IMR-90 (cell line): Measurements from ENCODE around the gene KRABD2.

Experiments
- ATAC-seq: fragments of 200-7000 bp; cut with Tn5 transposase; 2 replicates; pipeline ENCODE4 v1.9.1; 2020; ENCODE audit warnings: low read depth, mild to moderate bottlenecking, moderate library complexity
- BruUV-seq: library from RNA; stranded (reverse); fragments of 400-500 nt; replicated peaks from 2 replicates; lab custom pipeline; 2021; lab: Mats Ljungman, UMichigan
- CTCF ChIA-PET: fragments of 300-600 bp; formaldehyde crosslinking; extraction: SDS; loops from one replicate; lab custom pipeline; 2021; ENCODE audit warnings: antibody characterized with exemption; lab: Yijun Ruan, JAX
- POLR2A ChIA-PET: fragments of 300-600 bp; sonication (Branson Sonifier 250); formaldehyde crosslinking; loops from one replicate; lab custom pipeline; 2022; ENCODE audit warnings: antibody characterized with exemption; ENCODE audit not compliant: unreplicated experiment; lab: Charles Lee
- DNase-seq: peaks from one replicate; pipeline ENCODE4 v3.0.0; 2013
- H2AFZ ChIP-seq: replicated peaks from 2 replicates; pipeline ENCODE3; 2013; ENCODE audit warnings: low read length, mild to moderate bottlenecking; ENCODE audit not compliant: poor library complexity
- H2AK5ac ChIP-seq: 2 replicates; pipeline ENCODE4 v1.6.1; 2013; ENCODE audit warnings: low read depth, low read length, inconsistent platforms
- H2AK9ac ChIP-seq: replicated peaks from 2 replicates; pipeline ENCODE3; 2013; ENCODE audit warnings: mild to moderate bottlenecking, low read depth, low read length, moderate library complexity; ENCODE audit not compliant: poor library complexity
- H2BK120ac ChIP-seq: 2 replicates; pipeline ENCODE4 v1.6.1; 2013; ENCODE audit warnings: low read depth, low read length, inconsistent platforms
- H2BK15ac ChIP-seq: 3 replicates; pipeline ENCODE4 v1.6.1; 2013; ENCODE audit warnings: low read depth, low read length, inconsistent platforms
- H2BK20ac ChIP-seq: 2 replicates; pipeline ENCODE4 v1.6.1; 2013; ENCODE audit warnings: low read depth, mild to moderate bottlenecking, inconsistent platforms, low read length, moderate library complexity
- H2BK5ac ChIP-seq: 2 replicates; pipeline ENCODE4 v1.6.1; 2013; ENCODE audit warnings: mild to moderate bottlenecking, low read depth, low read length, inconsistent platforms; ENCODE audit not compliant: poor library complexity, severe bottlenecking
- H3K14ac ChIP-seq: replicated peaks from 2 replicates; pipeline ENCODE4 v1.6.1; 2013; ENCODE audit warnings: low read depth, low read length, inconsistent platforms
- H3K18ac ChIP-seq: 2 replicates; pipeline ENCODE4 v1.6.1; 2013; ENCODE audit warnings: low read depth, low read length, control low read depth
- H3K23ac ChIP-seq: 2 replicates; pipeline ENCODE4 v1.6.1; 2013; ENCODE audit warnings: low read depth, low read length, inconsistent platforms
- H3K27ac ChIP-seq: 2 replicates; pipeline ENCODE4 v1.5.1; 2013; ENCODE audit warnings: mild to moderate bottlenecking, control low read depth, low read length; ENCODE audit not compliant: insufficient read depth
- H3K27me3 ChIP-seq: 2 replicates; pipeline ENCODE4 v1.6.1; 2013; ENCODE audit warnings: low read length; ENCODE audit not compliant: control insufficient read depth, insufficient read depth
- H3K36me3 ChIP-seq: 2 replicates; pipeline ENCODE4 v1.6.1; 2013; ENCODE audit warnings: low read length, mixed read lengths; ENCODE audit not compliant: control insufficient read depth, insufficient read depth
- H3K4ac ChIP-seq: 2 replicates; pipeline ENCODE4 v1.6.1; 2013; ENCODE audit warnings: low read depth, low read length, inconsistent platforms
- H3K4me1 ChIP-seq: 2 replicates; pipeline ENCODE4 v1.6.1; 2013; ENCODE audit warnings: low read length, mixed read lengths; ENCODE audit not compliant: control insufficient read depth, insufficient read depth
- H3K4me2 ChIP-seq: 2 replicates; pipeline ENCODE4 v1.6.1; 2013; ENCODE audit warnings: low read depth, mild to moderate bottlenecking, control low read depth, low read length, moderate library complexity
- H3K4me3 ChIP-seq: 2 replicates; pipeline ENCODE4 v1.5.1; 2013; ENCODE audit warnings: low read depth, mild to moderate bottlenecking, control low read depth, low read length, moderate library complexity; ENCODE audit not compliant: insufficient read depth
- H3K56ac ChIP-seq: 2 replicates; pipeline ENCODE4 v1.6.1; 2013; ENCODE audit warnings: low read length, inconsistent platforms; ENCODE audit not compliant: insufficient read depth; ENCODE audit errors: extremely low read depth
- H3K79me1 ChIP-seq, 2 experiments: 2 replicates each; pipeline ENCODE4 v1.6.1; 2013; ENCODE audit warnings: low read length in 2 of 2, inconsistent platforms in 1 of 2, low read depth in 1 of 2
- H3K9ac ChIP-seq: 2 replicates; pipeline ENCODE4 v1.6.1; 2013; ENCODE audit warnings: low read depth, low read length, control low read depth
- H3K9me1 ChIP-seq: 2 replicates; pipeline ENCODE4 v1.6.1; 2013; ENCODE audit warnings: low read length, inconsistent platforms; ENCODE audit not compliant: insufficient read depth
- H3K9me3 ChIP-seq: 2 replicates; pipeline ENCODE4 v1.6.1; 2013; ENCODE audit warnings: low read length; ENCODE audit not compliant: control insufficient read depth, insufficient read depth
- H4K20me1 ChIP-seq: 2 replicates; pipeline ENCODE4 v1.6.1; 2013; ENCODE audit warnings: low read length, inconsistent platforms; ENCODE audit not compliant: insufficient read depth
- H4K5ac ChIP-seq: 2 replicates; pipeline ENCODE4 v1.6.1; 2013; ENCODE audit warnings: mild to moderate bottlenecking, low read depth, low read length, control low read depth
- H4K8ac ChIP-seq, 2 experiments: 2 replicates each; pipeline ENCODE4 v1.6.1; 2013; ENCODE audit warnings: low read depth in 2 of 2, low read length in 2 of 2, control low read depth in 1 of 2, inconsistent platforms in 1 of 2
- H4K91ac ChIP-seq: 2 replicates; pipeline ENCODE4 v1.6.1; 2013; ENCODE audit warnings: low read depth, low read length, inconsistent platforms; ENCODE audit not compliant: insufficient read depth
- MAZ ChIP-seq: IDR thresholded peaks from 2 replicates; pipeline ENCODE4 v1.6.1; 2012; ENCODE audit warnings: low read depth, mild to moderate bottlenecking, low read length, improper control_type of control experiment, moderate library complexity, borderline replicate concordance
- WGBS, 2 experiments: methylation state at CpG; one replicate each; pipeline versions ENCODE4 v1.1.5 to v1.1.7; 2013; ENCODE audit warnings: missing lambda C conversion rate in 2 of 2; ENCODE audit not compliant: insufficient read length in 1 of 2; ENCODE audit errors: extremely low coverage in 2 of 2; 5-methylcytosine and 5-hydroxymethylcytosine counted together
- dilution Hi-C: fragments of 300-500 bp; cut with HindIII; formaldehyde crosslinking; loops from one replicate; pipeline ENCODE4 v1.14.3; 2018; ENCODE audit warnings: low sequenced_read_pairs; ENCODE audit not compliant: unreplicated experiment
- in situ Hi-C: fragments of 300-500 bp; cut with MboI; formaldehyde crosslinking; loops from 3 replicates; pipeline ENCODE4 v1.14.3; 2019; ENCODE audit warnings: low sequenced_read_pairs, inconsistent platforms, mixed read lengths
- intact Hi-C: fragments of 100-400 bp; cut with micrococcal nuclease; formaldehyde crosslinking; loops from 2 replicates; pipeline ENCODE4 v1.10.0; 2022

The KRABD2 gene

GRCh38 chr17:8345052-8345690, 31.3 kb downstream of the KRABD2 start:
- H3K27ac ChIP-seq: no peak overlapping the region
- dilution Hi-C loops (no loop called here), intact Hi-C loops (no loop called here), in situ Hi-C loops (no loop called here)
- no peak for ATAC-seq
- ChIA-PET POLR2A (no interaction called here), CTCF (interaction anchor here (0.6 kb wide), 1 partner anchor 10 kb away, joined by 4 read pairs; no protein-coding TSS in a partner anchor)
- H3K9ac ChIP-seq: no peak overlapping the region
- TF ChIP-seq MAZ: no peak
- no peak overlapping the region for H2BK5ac ChIP-seq
- no peak overlapping the region for H3K4me2 ChIP-seq
- H3K4me3 ChIP-seq: no peak overlapping the region
- no peak overlapping the region for H2AK9ac ChIP-seq
- H3K14ac ChIP-seq: no peak overlapping the region
- H4K91ac ChIP-seq: no peak overlapping the region
- H4K20me1 ChIP-seq: no peaks in the 10 kb centered on the region
- H4K8ac ChIP-seq: no peak overlapping the region
- no peak overlapping the region for H2BK20ac ChIP-seq
- no peak overlapping the region for H3K56ac ChIP-seq
- no peak overlapping the region for H4K5ac ChIP-seq
- no peaks in the 10 kb centered on the region; the same call in 1 of the 2 replicates for H3K9me3 ChIP-seq
- peaks cover 22% of the 10 kb centered on the region for H3K27me3 ChIP-seq
- no peak for DNase-seq
- no peaks in the 10 kb centered on the region for H3K4me1 ChIP-seq
- H3K18ac ChIP-seq: no peak overlapping the region
- H3K4ac ChIP-seq: no peak overlapping the region
- H2AK5ac ChIP-seq: no peak overlapping the region
- no peak overlapping the region for H2BK120ac ChIP-seq
- H3K36me3 ChIP-seq: no peaks in the 10 kb centered on the region
- H3K9me1 ChIP-seq: no peaks in the 10 kb centered on the region
- H2BK15ac ChIP-seq: no peak overlapping the region
- H3K23ac ChIP-seq: no peak overlapping the region
- no TSS peak for BruUV-seq
- no peak overlapping the region for H2AFZ ChIP-seq
- 60% methylated on average over 1 of the region's 6 CpGs; no CpG with 5 or more reads in 1 of the 2 experiments for WGBS, 2 experiments
- no peaks in the 10 kb centered on the region for H3K79me1 ChIP-seq
